Activated B cell treated with CpG ODN at 0.5 μM for 24 hours (primary cell): ENCODE results near the gene IRF8. TPM values are rescaled to one million over a fixed set of nuclear protein-coding genes. Genes with fewer than 3 reads are reported as not detected.

Source experiments
- ATAC-seq: fragments of 200-7000 bp; cut with Tn5 transposase; one replicate; pipeline ENCODE4 v1.10.0; 2021; ENCODE audit warnings: low read depth, mild to moderate bottlenecking, moderate library complexity
- CTCF ChIA-PET: fragments of 350-600 bp; sonication (Branson Sonifier 250); formaldehyde crosslinking; loops from one replicate; lab custom pipeline; 2021; ENCODE audit warnings: antibody characterized with exemption; lab: Charles Lee
- POLR2A ChIA-PET: fragments of 350-600 bp; sonication (Branson Sonifier 250); formaldehyde crosslinking; loops from one replicate; lab custom pipeline; 2021; ENCODE audit warnings: antibody characterized with exemption; lab: Charles Lee
- DNase-seq: peaks from one replicate; pipeline ENCODE4 v3.0.0; 2022
- H3K27ac Mint-ChIP-seq: one replicate; pipeline ENCODE4 v1.8.0; 2020; ENCODE audit warnings: mixed read lengths
- H3K27me3 Mint-ChIP-seq: one replicate; pipeline ENCODE4 v1.8.0; 2021; ENCODE audit warnings: mixed read lengths
- H3K36me3 Mint-ChIP-seq: one replicate; pipeline ENCODE4 v1.8.0; 2021; ENCODE audit warnings: low read depth, mixed read lengths
- H3K4me1 Mint-ChIP-seq: one replicate; pipeline ENCODE4 v1.8.0; 2021; ENCODE audit warnings: mixed read lengths
- H3K4me3 Mint-ChIP-seq: one replicate; pipeline ENCODE4 v1.8.0; 2020; ENCODE audit warnings: mild to moderate bottlenecking, mixed read lengths
- H3K9me3 Mint-ChIP-seq: one replicate; pipeline ENCODE4 v1.8.0; 2020; ENCODE audit warnings: mixed read lengths
- CTCF ChIP-seq: fragments of 200-600 bp; IDR thresholded peaks from one replicate; pipeline ENCODE4 v1.8.0; 2022; ENCODE audit warnings: antibody characterized with exemption, mild to moderate bottlenecking
- intact Hi-C: fragments of 100-400 bp; cut with micrococcal nuclease; formaldehyde crosslinking; loops from one replicate; pipeline ENCODE4 v1.15.1; 2024
- total RNA-seq: library from RNA; stranded (reverse); gene quantifications from 2 replicates; pipeline ENCODE4 v1.2.3, GENCODE V29; 2022

Gene IRF8
- total RNA-seq, 1 donor from 2014 or later, result 248 TPM

GRCh38 chr16:85888405-85889331 lies 10.3 kb upstream of the IRF8 start:
- TF ChIP-seq CTCF, result no peak
- no peaks in the 10 kb centered on the region for H3K36me3 Mint-ChIP-seq
- peaks cover 46% of the 10 kb centered on the region for H3K4me1 Mint-ChIP-seq
- H3K9me3 Mint-ChIP-seq, result no peaks in the 10 kb centered on the region
- ChIA-PET POLR2A (interaction anchor here (1.0 to 3.0 kb wide), 4 partner anchors 10 to 68 kb away, joined by 4 to 12 read pairs (median 6); partner anchors contain the start of gene IRF8), CTCF (interaction anchor here (1.0 to 8.9 kb wide), 2 partner anchors 36 to 67 kb away, joined by 3 to 69 read pairs; no protein-coding TSS in a partner anchor)
- intact Hi-C loops, result loop anchor here (1.0 to 2.0 kb wide), 4 partner anchors 9 to 56 kb away; no protein-coding TSS in a partner anchor
- ATAC-seq, result peak; percentile 90
- H3K4me3 Mint-ChIP-seq, result peak overlapping the region; percentile 44
- no peak for DNase-seq
- peak overlapping the region; percentile 90 for H3K27ac Mint-ChIP-seq
- no peaks in the 10 kb centered on the region for H3K27me3 Mint-ChIP-seq

GRCh38 chr16:85891033-85891775 lies 7.8 kb upstream of the IRF8 start:
- POLR2A ChIA-PET, result interaction anchor here (1.1 to 3.0 kb wide), 2 partner anchors 8 to 59 kb away, joined by 3 to 12 read pairs; partner anchors contain the start of gene IRF8
- H3K27ac Mint-ChIP-seq, result no peak overlapping the region
- no peak overlapping the region for H3K4me3 Mint-ChIP-seq
- peaks cover 49% of the 10 kb centered on the region for H3K4me1 Mint-ChIP-seq
- H3K9me3 Mint-ChIP-seq, result no peaks in the 10 kb centered on the region
- H3K27me3 Mint-ChIP-seq, result no peaks in the 10 kb centered on the region
- intact Hi-C loops, result no loop called here
- H3K36me3 Mint-ChIP-seq, result no peaks in the 10 kb centered on the region
- ATAC-seq (no peak), DNase-seq (no peak)
- CTCF ChIA-PET, result interaction anchor here (8.9 kb wide), 1 partner anchor 70 kb away, joined by 69 read pairs; no protein-coding TSS in a partner anchor
- no peak for TF ChIP-seq CTCF

GRCh38 chr16:85891776-85892166 lies 7.2 kb upstream of the IRF8 start:
- Mint-ChIP-seq H3K36me3 (no peaks in the 10 kb centered on the region), H3K27ac (no peak overlapping the region), H3K4me3 (no peak overlapping the region), H3K9me3 (no peaks in the 10 kb centered on the region), H3K27me3 (no peaks in the 10 kb centered on the region), H3K4me1 (peaks cover 46% of the 10 kb centered on the region)
- ChIA-PET CTCF (interaction anchor here (8.9 kb wide), 1 partner anchor 70 kb away, joined by 69 read pairs; no protein-coding TSS in a partner anchor), POLR2A (interaction anchor here (1.3 to 3.0 kb wide), 5 partner anchors 7 to 70 kb away, joined by 4 to 12 read pairs (median 7); partner anchors contain the start of gene IRF8)
- intact Hi-C loops, result no loop called here
- ATAC-seq (no peak), DNase-seq (no peak)
- no peak for TF ChIP-seq CTCF

GRCh38 chr16:85892760-85893159 lies 6.2 kb upstream of the IRF8 start:
- TF ChIP-seq CTCF, result no peak
- intact Hi-C loops, result no loop called here
- DNase-seq (no peak), ATAC-seq (no peak)
- CTCF ChIA-PET, result interaction anchor here (1.0 to 8.9 kb wide), 2 partner anchors 9 to 71 kb away, joined by 3 to 69 read pairs; no protein-coding TSS in a partner anchor
- no peaks in the 10 kb centered on the region for H3K27me3 Mint-ChIP-seq
- H3K27ac Mint-ChIP-seq, result no peak overlapping the region
- H3K9me3 Mint-ChIP-seq, result no peaks in the 10 kb centered on the region
- H3K4me3 Mint-ChIP-seq, result no peak overlapping the region
- POLR2A ChIA-PET, result interaction anchor here (0.6 to 2.7 kb wide), 7 partner anchors 10 to 143 kb away, joined by 3 to 11 read pairs (median 4); no protein-coding TSS in a partner anchor
- no peaks in the 10 kb centered on the region for H3K36me3 Mint-ChIP-seq
- peaks cover 48% of the 10 kb centered on the region for H3K4me1 Mint-ChIP-seq
